Renal cortex interstitium (tissue), 15 donors: Measurements from ENCODE around the gene GABPB1. TPM values are rescaled to one million over a fixed set of nuclear protein-coding genes. Genes with fewer than 3 reads are reported as not detected.
A peak's percentile ranks its signal among the peaks of the same experiment; 100 is the strongest.
"Not testable (repeated sequence)": the region's sequence is repeated elsewhere in the genome, so short reads cannot be mapped to it uniquely, and the experiment has no call there.

Source experiments
- DNase-seq, 11 donors: peaks; one replicate each; pipeline ENCODE4 v3.0.0-alpha.2; 2013; ENCODE audit warnings: low read depth in 9 of 11, low spot score in 4 of 11; ENCODE audit errors: extremely low read depth in 1 of 11
- long read RNA-seq, 16 experiments: transcript quantifications; one replicate each; lab custom pipeline, GENCODE V29; 2026
- polyA plus RNA-seq, 3 donors: library from polyadenylated mRNA; unstranded; fragments of 120-200 nt; gene quantifications; one replicate each; pipeline ENCODE4 v1.2.1, GENCODE V29; 2013; ENCODE audit not compliant: insufficient read length in 3 of 3

GABPB1 gene
- 10 to 100 TPM; 27.2 to 32.8 (median 30.2) TPM for polyA plus RNA-seq
- long read RNA-seq, donor 1, partial matches to known transcripts: 0 of 1 reads
- long read RNA-seq, donor 1, other reads (novel, unspliced or antisense): 0 of 1 reads
- long read RNA-seq, donor 2: 0 reads
- long read RNA-seq, donor 3, full-length matches to known transcripts: 6 of 49 reads
- long read RNA-seq, donor 3, partial matches to known transcripts: 43 of 49 reads
- long read RNA-seq, donor 3, other reads (novel, unspliced or antisense): 0 of 49 reads
- long read RNA-seq, donor 4, full-length matches to known transcripts: 3 of 91 reads
- long read RNA-seq, donor 4, partial matches to known transcripts: 75 of 91 reads
- long read RNA-seq, donor 4, other reads (novel, unspliced or antisense): 13 of 91 reads
- long read RNA-seq, donor 5: 0 reads
- long read RNA-seq, donor 6, partial matches to known transcripts: 0 of 1 reads
- long read RNA-seq, donor 6, other reads (novel, unspliced or antisense): 0 of 1 reads
- long read RNA-seq, donor 7, full-length matches to known transcripts: 4 of 11 reads
- long read RNA-seq, donor 7, partial matches to known transcripts: 7 of 11 reads
- long read RNA-seq, donor 7, other reads (novel, unspliced or antisense): 0 of 11 reads
- long read RNA-seq, donor 8: 0 reads
- long read RNA-seq, donor 9, full-length matches to known transcripts: 3 of 3 reads
- long read RNA-seq, donor 9, partial matches to known transcripts: 0 of 3 reads
- long read RNA-seq, donor 9, other reads (novel, unspliced or antisense): 0 of 3 reads
- long read RNA-seq, donor 10, partial matches to known transcripts: 0 of 1 reads
- long read RNA-seq, donor 10, other reads (novel, unspliced or antisense): 0 of 1 reads
- long read RNA-seq, donor 11: 0 reads
- long read RNA-seq, donor 12, partial matches to known transcripts: 5 of 6 reads
- long read RNA-seq, donor 12, other reads (novel, unspliced or antisense): 0 of 6 reads
- long read RNA-seq, donor 13: 0 reads
- long read RNA-seq, donor 14, full-length matches to known transcripts: 6 of 6 reads
- long read RNA-seq, donor 14, partial matches to known transcripts: 0 of 6 reads
- long read RNA-seq, donor 14, other reads (novel, unspliced or antisense): 0 of 6 reads
- long read RNA-seq, donor 15, full-length matches to known transcripts: 1 of 1 reads
- long read RNA-seq, donor 15, partial matches to known transcripts: 0 of 1 reads
- long read RNA-seq, donor 15, other reads (novel, unspliced or antisense): 0 of 1 reads
- long read RNA-seq, donor 16, full-length matches to known transcripts: 13 of 25 reads
- long read RNA-seq, donor 16, partial matches to known transcripts: 12 of 25 reads
- long read RNA-seq, donor 16, other reads (novel, unspliced or antisense): 0 of 25 reads

DNA sequence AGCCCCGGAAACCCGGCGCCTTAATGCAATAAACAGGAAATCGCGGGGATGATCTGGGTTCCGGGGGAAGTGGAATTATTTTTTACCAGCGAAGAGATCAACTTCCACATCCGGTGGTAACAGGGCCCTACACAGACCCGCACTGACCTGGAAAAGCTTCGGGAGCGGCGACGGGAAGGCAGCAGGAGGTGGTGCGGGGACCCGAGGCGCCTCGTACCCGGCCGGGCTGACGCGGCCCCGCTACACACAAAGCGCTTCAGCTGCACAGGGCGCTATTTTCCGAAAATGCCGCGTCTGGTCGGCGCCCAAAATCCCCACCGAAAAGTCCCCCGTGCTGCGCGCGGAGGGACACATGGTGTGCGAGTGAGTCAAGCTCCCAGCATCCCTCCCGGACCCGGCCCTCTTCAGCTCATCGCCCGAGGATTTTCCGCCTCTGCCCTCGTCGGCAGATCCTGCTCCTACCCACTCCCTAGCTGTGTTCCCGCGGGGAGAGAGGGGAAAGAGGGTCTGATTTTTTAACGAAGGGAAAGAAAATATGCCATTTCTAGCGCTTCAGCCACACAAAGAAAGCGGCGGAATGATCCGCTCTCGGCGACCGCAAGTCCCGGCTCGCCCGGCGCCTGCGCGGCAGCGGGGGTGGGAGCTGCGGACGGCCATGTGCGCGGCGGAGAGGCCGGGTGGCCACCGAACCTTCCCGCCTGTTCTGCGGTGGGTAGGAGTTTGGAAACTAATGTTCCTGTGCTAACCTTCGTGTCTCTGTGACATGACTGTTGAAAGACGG lies at the start of gene GABPB1:
TSS of gene GABPB1 (minus strand) at position 361 of the 781 bp plus-strand sequence. CDS start 45,400 bp downstream, outside the sequence.
- DNase-seq: peak; percentile 89 to 99 (median 91)

DNA sequence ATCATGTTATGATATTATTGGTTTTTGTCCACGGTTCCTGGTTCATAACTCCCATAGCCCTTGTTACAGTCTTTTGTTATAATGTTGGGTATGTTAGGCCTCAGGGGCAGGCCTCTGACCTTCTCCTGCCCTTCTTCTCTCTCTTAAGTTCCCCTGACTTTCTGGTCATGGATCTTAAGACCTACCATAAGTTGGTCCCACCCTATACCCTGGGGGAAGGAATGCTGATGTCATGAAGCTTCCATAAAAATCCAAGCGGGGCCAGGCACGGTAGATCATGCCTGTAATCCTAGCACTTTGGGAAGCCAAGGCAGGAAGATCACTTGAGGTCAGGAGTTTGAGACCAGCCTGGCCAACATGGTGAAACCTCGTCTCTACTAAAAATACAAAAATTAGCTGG lies 36.6 kb upstream of the GABPB1 start:
- DNase-seq: not testable (repeated sequence)

DNA sequence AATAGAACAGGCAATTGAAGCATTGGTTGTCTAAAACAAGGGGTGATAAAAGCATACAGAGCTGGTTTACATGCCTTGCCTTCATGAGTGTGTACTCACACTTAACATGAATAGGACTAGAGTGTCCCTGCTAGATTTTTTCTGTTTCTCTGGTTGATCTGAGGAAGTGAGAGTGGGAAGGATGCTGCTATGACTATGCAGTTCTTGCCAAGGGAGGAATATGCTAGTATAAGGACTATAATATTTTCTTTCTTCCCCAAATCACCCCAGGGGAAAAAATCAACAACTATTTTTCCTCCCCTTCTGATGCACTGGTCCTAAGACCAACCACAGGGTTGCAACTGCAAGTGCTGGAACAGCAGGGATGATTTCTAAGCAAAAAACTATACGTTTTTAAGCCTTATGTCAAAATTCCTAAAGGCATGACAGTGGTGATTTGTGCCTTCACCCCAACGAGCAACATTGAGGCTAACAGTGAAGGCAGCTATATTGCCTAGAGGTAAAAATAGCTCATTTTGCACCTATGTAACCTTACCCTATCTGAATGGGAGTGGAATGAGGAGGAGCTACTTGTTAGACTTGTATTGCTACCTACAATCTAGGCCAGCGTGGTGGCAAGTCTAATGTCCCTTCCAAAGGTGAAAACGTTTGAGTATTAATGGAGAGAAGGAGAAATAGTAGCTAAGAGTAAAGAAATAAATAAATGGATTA lies 35.7 kb upstream of the GABPB1 start:
- no peak for DNase-seq

DNA sequence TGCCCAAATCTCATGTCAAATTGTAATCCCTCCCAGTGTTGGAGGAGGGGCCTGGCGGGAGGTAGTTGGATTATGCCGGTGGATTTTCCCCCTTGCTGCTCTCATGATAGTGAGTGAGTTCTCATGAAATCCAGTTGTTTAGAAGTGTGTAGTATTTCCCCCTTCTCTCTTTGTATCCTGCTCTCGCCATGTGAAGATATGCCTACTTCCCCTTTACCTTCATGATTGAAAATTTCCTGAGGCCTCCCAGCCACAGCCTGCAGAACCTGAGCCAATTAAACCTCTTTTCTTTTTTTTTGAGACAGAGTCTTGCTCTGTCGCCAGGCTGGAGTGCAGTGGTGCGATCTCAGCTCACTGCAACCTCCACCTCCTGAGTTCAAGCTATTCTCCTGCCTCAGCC lies 27.4 kb upstream of the GABPB1 start:
- DNase-seq: not testable (repeated sequence)

DNA sequence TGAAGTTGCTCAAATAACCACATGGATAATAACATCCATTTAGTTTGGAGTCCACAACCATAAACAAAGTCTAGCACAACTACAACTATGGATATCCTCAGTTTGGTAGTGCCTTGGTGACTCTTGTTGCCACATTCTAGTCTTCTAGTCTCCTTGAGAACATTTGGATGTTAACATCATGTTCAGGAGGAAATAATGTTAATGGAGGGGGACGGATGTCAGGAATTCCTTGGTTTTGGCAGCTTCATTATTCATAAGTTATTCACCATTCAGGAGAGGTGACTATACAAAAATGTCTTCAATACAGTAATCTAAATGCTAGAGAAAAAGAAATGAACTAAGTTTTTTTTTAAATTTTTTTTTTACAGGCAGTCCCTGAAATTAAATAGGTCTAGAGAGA lies 26.4 kb upstream of the GABPB1 start:
- no peak for DNase-seq

DNA sequence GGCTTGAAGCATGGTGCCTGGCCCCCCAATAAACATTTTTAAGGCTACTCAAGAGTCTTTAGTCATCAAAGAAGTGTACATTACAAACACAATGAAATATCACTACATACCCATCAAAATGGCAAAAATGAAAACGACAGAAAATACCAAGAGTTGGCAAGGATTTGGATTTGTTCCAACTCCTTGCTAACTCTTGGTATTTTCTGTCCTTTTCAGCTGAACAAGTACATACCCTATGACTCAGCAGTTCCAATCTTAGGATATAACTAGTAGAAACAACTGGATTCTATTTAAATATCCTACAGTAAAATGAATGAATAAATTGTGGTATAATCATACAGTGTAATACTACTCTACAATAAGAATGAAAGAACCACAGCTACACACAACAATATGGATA lies 25.1 kb upstream of the GABPB1 start:
- DNase-seq: no peak

DNA sequence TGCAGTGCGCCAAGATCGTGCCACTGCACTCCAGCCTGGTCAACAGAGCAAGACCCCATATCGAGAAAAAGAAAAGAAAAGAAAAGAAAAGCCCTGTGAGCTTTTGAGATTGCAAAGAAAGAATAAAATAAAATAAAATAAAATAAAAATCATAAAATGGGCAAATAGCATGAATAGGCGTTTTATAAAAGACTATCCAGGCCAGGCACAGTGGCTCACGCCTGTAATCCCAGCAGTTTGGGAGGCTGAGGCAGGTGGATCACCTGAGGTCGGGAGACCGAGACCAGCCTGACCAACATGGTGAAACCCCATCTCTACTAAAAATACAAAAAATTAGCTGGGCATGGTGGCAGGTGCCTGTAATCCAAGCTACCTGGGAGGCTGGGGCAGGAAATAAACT lies 24.4 kb upstream of the GABPB1 start:
- DNase-seq: not testable (repeated sequence)

DNA sequence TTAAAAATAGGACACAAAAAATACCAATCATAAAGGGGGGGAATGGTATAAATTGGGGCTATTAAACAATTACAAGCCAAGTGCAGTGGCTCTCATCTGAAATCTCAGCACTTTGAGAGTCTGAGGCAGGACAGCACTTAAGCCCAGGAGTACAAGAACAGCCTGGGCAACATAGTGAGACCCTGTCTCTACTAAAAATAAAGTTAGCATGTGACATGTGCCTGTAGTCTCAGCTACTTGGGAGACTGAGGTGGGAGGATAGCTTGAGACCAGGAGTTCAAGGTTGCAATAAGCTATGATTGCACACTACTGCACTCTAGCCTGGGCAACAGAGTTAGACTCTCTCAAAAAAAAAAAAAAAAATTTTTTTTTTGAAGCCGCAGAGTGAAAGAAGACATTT lies 23.8 kb upstream of the GABPB1 start:
- no peak for DNase-seq

DNA sequence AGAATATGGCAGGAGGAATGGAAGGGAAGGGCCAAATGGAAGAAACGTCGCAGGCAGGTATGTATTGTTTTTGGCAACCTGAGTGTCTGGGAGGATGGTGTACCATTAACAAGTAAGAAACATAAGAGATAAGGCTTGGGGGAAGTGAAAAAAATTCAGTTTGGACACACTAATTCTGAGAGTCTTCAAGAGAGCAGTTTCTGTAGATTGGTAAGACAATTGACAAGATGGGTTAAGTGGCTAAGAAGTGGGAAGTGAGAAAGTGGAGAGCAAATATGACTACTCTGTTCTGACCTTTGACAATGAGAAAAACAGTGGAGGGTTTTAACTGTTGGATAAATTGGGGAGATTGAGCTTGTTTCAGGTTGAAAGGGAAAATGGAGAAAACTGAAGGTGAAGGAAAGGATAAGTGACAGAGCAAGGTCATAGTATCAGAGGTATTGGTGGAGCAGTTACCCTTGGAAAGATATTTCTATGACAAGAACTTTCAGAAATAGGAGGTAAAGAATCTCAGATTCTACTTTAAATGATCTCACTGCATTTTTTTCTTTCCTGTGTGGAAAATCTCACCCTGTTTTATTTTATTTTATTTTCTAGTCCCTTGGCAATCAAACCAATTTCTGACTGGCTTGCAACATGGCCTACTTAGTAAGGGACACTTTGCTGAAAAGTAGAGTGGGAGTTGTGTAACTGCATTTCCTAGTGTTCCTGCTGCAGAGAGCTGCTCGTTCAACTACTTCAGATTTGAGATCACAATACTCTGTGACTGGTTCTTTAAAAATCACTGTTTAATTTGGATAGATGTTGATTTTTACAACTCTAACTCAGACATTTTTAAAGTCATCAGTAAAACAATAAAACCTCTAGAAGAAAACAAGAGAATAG lies 23.1 kb upstream of the GABPB1 start:
- no peak for DNase-seq

DNA sequence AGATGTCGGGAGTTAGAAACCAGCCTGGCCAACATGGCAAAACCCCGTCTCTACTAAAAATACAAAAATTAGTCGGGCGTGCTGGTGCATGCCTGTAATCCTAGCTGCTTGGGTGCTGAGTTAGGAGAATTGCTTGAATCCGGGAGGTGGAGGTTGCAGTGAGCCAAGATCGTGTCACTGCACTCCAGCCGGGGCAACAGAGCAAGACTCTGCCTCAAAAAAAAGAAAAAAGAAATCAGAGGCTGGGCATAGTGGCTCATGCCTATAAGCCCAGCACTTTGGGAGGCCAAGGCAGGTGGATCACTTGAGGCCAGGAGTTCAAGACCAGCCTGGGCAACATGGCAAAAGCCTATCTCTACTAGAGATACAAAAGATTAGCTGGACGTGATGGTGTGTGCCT lies 14.6 kb upstream of the GABPB1 start:
- DNase-seq: not testable (repeated sequence)

DNA sequence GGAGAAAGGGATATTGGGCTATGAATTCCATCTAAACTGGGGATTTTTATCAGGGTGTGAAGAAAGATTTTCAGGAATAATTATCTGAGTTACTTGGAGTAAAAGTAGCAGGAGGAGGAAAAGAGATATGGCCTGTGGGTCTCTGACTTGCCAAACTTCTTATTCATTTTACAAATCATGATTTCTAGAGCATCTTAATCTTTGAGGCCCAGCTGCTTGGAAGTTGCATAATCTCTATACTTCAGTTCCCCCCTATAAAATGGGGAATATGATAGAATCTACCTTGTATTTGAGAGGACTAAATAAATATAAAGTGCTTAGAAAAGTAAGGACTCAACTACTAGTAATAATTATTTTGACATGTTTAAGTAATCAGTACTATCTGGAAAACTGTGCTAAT lies 11.0 kb upstream of the GABPB1 start:
- DNase-seq: no peak

DNA sequence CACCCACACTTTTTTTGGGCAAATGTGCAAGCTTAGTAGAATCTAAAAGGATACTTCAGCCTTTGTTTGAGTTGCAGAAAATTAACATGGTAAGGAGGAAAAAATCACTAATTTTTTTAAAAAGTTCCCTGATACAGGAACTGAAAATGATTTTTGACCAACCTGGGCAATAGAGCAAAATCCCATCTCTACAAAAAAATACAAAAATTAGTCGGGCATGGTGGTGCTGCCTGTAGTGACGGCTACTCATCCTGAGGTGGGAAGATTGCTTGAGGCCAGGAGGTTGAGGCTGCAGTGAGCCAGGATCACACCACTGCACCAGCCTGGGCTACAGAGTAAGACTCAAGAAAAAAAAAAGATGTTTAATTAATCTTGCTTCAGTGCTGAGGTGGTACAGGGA lies 10.6 kb upstream of the GABPB1 start:
- no peak for DNase-seq

DNA sequence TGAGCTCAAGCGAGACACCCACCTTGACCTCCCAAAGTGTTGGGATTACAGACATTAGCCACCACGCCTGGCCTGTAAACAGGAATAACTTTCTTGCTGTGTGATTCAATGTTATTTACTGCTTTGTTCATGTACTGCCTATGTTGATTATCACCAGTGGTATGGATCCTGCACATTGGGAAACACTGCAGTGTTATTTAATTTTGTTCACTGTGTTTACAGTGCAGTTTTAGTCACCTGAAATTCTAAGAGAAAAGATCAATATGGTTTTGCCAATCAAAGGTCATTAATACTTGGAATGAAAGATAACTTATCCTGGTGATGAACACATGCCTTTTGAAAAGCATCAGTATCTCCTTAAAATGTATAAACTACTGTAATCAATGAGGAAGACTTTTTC lies 8.6 kb upstream of the GABPB1 start:
- DNase-seq: no peak

DNA sequence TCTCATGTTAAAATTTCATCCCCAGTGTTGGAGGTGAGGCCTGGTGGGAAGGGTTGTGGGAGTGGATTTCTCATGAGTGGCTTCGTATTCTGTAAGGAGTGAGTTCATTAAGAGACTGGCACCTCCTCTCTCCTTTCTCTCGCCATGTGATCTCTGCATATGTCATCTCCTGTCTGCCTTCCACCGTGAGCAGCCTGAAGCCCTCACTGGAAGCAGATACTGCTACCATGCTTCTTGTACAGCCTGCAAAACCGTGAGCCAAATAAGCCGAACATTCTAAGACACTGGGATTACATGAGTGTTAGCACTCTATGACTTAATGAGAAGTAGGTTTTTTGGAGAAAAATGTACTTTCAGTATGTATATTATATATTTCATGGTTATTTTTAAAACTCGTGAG lies 6.8 kb upstream of the GABPB1 start:
- DNase-seq: no peak

DNA sequence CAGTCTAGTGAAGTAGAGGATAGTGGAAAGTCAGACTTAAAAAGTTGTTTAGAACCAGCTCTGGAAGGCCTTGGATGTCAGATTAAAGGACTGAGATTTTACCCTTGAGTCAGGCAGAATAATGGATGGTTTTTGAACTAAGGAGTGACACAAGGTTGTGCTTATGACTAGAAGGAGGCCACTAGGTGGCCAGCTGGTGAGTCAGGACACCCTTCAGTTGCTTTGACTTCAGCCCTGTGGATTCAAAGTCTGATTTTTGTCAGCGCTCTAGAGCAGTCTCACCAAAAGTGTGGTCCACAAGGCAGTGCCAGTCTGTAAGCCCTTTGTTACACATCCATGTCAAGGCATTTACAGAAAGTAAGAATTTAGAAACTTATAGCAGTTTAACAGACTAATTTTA lies 3.8 kb upstream of the GABPB1 start:
- no peak for DNase-seq

DNA sequence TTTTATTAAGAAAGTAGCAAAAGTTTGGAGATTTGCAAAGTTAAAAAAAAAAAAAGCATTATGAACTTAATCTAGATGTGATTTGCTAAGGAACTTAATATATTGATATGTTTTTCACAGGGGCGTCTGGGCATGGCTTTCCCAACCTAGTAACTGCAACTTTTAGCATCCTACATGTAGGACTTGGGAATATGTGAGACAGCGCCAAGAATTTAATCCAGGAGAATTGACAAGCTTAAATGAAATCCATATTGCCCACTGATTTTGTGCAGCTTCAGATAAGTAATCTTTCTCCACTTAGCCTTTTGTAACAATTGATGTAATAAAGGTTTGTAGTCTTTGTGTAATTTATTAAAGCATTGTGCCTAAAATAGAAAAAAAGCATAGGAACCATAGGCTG lies 982 bp upstream of the GABPB1 start:
- DNase-seq: no peak

DNA sequence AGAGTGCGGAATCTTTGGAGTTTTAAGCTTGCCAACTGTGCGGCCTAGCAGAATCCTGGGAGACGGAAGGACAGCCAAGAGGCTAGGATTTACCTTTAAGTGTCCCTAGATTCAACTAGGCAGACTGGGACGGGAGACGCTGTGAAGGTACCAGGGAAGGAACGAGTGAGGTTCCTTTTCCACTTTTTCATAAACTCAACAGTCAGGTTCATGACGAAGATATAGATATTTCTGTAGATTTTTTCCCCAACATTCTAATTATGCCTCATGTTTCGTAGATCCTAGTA lies 564 bp upstream of the GABPB1 start:
- DNase-seq: peak in 1 of 11 donors; percentile 76
